ENCODE data around the gene CDC16. TPM values are rescaled to one million over a fixed set of nuclear protein-coding genes. Genes with fewer than 3 reads are reported as not detected.

Gene CDC16
- total RNA-seq, 1 donor from 2014 or later, result 83.0 TPM

DNA sequence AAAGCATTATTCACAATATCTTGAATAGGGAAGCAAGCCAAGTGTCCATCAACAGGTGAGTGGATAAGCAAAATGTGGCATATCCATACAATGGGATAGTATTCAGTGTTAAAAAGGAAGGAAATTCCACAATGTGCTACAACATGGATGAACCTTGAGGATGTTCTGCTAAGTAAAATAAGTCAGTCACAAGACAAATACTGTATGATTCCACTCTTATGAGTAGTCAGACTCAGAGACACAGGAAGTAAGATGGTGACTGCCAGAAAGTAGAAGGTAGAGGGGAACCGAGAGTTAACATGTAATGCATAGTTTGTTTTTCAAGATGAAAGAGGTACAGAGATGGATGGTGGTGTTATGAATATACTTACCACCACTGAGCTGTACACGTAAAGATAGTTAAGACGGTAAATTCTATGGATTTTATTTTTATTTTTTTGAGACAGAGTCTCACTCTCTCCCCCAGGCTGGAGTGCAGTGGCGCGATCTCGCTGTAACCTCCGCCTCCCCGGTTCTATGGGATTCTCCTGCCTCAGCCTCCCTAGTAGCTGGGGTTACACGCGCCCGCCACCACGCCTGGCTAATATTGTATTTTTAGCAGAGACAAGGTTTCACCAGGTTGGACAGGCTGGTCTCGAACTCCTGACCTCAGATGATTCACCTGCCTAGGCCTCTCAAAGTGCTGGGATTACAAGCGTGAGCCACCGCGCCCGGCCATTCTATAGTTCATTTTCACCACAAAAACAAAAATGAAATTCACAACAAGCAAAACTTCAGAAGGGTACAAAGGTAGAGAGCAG is 78.6 kb downstream of the CDC16 start:
- TF ChIP-seq, protein P1, sequence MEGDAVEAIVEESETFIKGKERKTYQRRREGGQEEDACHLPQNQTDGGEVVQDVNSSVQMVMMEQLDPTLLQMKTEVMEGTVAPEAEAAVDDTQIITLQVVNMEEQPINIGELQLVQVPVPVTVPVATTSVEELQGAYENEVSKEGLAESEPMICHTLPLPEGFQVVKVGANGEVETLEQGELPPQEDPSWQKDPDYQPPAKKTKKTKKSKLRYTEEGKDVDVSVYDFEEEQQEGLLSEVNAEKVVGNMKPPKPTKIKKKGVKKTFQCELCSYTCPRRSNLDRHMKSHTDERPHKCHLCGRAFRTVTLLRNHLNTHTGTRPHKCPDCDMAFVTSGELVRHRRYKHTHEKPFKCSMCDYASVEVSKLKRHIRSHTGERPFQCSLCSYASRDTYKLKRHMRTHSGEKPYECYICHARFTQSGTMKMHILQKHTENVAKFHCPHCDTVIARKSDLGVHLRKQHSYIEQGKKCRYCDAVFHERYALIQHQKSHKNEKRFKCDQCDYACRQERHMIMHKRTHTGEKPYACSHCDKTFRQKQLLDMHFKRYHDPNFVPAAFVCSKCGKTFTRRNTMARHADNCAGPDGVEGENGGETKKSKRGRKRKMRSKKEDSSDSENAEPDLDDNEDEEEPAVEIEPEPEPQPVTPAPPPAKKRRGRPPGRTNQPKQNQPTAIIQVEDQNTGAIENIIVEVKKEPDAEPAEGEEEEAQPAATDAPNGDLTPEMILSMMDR (IDR thresholded peaks at IDR 0.05), result no peak
- peak overlapping the region; percentile 77 for H3K4me3 Mint-ChIP-seq (ENCODE audit: unreplicated experiment)
- no peaks in the 10 kb centered on the region for H3K36me3 Mint-ChIP-seq (ENCODE audit: low read depth)
- no peaks in the 10 kb centered on the region for H3K9me3 Mint-ChIP-seq (ENCODE audit: low read depth)
- no peak for DNase-seq (ENCODE audit: low spot score)
- H3K4me1 Mint-ChIP-seq (ENCODE audit: low read depth), result peaks cover 43% of the 10 kb centered on the region
- no peaks in the 10 kb centered on the region for H3K27me3 Mint-ChIP-seq (ENCODE audit: low read depth)
- peak overlapping the region; percentile 91 for H3K27ac Mint-ChIP-seq (ENCODE audit: unreplicated experiment)

DNA sequence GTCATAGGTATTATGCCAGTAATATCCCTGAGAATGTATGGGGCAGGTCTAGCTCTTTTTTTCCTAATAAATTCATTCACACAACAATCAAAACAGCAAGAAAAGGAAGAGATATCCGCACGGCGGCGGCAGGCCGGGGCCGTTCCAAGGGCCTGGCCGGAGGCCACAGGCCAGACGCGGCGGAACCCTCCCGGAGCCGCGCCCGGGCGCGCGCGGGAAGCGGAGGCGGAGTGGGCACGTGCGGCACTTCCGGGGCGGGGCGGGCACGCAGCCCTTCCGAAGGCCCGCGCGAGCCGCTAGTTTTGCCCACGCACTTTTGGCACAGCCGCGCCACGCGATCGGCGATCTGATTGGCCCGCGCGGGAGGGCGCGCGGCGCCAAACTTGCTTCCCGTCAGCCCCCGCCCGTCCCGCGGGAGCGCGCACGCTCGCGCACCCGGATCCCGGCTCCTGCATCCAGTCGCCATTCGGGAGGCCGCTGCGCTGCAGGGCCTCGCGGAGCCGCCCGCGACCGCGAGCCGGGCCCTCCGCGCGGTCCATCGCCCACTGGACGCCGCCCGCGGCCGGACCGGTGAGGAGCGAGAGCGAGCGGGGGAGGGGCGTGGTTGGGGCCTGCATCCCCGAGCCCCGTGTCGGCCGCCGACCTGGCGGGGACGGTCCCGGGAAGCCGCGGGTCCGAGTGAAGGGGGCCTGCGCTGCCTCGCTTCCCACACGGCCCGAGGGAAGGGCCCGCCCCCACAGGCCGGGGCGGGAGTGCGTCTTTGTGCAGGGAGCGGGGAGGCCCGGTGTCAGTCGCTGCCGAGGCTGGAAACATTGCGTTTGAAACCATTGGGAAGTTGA is 79.6 kb downstream of the CDC16 start, which contains the start of gene CHAMP1:
TSS of gene CHAMP1 (plus strand) at position 430 of the 839 bp plus-strand sequence. CDS start 9,340 bp downstream, outside the sequence.
- Mint-ChIP-seq H3K4me1 (ENCODE audit: low read depth) (peaks cover 53% of the 10 kb centered on the region), H3K4me3 (ENCODE audit: unreplicated experiment) (peak within 1 kb of the TSS; percentile 77), H3K9me3 (ENCODE audit: low read depth) (no peaks in the 10 kb centered on the region), H3K36me3 (ENCODE audit: low read depth) (no peaks in the 10 kb centered on the region), H3K27me3 (ENCODE audit: low read depth) (no peaks in the 10 kb centered on the region), H3K27ac (ENCODE audit: unreplicated experiment) (peak within 1 kb of the TSS; percentile 91)
- TF ChIP-seq, protein P1 (IDR thresholded peaks at IDR 0.05), result no peak
- DNase-seq (ENCODE audit: low spot score), result peak; percentile 97

DNA sequence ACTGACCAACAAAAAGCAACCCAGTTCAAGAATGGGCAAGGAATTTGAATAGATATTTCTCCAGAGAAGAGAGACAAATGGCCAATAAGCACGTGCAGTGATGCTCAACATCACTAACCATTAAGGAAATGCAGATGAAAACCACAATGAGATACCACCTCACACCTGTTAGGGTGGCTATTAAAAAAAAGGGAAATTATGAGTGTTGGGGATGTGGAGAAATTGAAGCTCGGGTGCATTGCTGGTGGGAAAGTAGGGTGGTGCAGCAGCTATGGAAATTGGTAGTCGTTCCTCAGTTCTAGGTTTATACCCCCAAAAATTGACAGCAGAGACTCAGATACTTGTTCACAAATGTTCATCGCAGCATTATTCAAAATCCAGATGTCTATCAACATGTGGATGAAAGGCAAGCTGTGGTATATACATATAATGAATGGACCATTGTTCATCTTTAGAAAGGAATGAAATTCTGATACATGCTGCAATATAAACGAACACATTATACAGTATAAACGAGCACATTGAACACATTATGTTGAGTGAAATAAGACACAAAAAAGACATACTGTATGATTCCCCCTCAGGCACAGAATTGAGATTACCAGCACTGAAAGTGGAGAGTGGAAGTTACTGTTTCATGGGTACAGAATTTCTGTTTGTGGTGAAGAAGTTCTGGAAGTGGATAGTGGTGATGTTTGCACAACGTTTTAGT is 80.5 kb downstream of the CDC16 start:
- H3K36me3 Mint-ChIP-seq (ENCODE audit: low read depth), result no peaks in the 10 kb centered on the region
- H3K9me3 Mint-ChIP-seq (ENCODE audit: low read depth), result no peaks in the 10 kb centered on the region
- H3K4me3 Mint-ChIP-seq (ENCODE audit: unreplicated experiment), result peak overlapping the region; percentile 76
- H3K4me1 Mint-ChIP-seq (ENCODE audit: low read depth), result peaks cover 62% of the 10 kb centered on the region
- no peak for DNase-seq (ENCODE audit: low spot score)
- TF ChIP-seq, protein P1 (IDR thresholded peaks at IDR 0.05), result no peak
- no peaks in the 10 kb centered on the region for H3K27me3 Mint-ChIP-seq (ENCODE audit: low read depth)
- peak overlapping the region; percentile 86 for H3K27ac Mint-ChIP-seq (ENCODE audit: unreplicated experiment)

DNA sequence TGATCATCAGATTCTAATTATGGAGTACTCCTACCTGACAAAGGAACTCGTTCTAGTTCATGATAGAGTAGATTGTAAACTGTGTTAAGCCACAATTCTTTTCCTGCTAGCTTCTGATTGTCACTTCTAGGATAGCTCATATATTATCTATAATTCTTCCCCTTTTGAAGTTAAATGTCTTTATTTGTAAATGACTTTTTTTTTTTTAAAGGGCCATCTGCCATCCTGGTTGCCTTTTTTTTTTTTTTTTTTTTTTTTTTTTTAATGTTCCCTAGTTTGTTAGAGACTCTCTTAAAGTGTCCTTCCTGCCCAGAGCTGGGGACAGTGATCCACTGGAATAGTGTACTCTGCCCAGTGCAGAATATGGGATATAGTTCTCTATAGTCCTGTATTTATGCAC is 83.9 kb downstream of the CDC16 start:
- Mint-ChIP-seq H3K4me3 (ENCODE audit: unreplicated experiment) (no peak overlapping the region), H3K4me1 (ENCODE audit: low read depth) (peaks cover 55% of the 10 kb centered on the region), H3K27me3 (ENCODE audit: low read depth) (no peaks in the 10 kb centered on the region), H3K9me3 (ENCODE audit: low read depth) (peaks cover 2% of the 10 kb centered on the region), H3K36me3 (ENCODE audit: low read depth) (peaks cover 15% of the 10 kb centered on the region), H3K27ac (ENCODE audit: unreplicated experiment) (peak overlapping the region; percentile 93)
- TF ChIP-seq, protein P1 (IDR thresholded peaks at IDR 0.05), result no peak
- no peak for DNase-seq (ENCODE audit: low spot score)

Measured in chondrocyte (in vitro differentiated cells).